ENCODE data around the gene RADIL.

RADIL gene

GRCh38 chr7:4841007-4841784, 42.3 kb downstream of the RADIL start:
- TF ChIP-seq CTCF (IDR thresholded peaks at IDR 0.05; ENCODE audit: low read length, missing control alignments) = no peak

GRCh38 chr7:4840079-4840501, 43.4 kb downstream of the RADIL start:
- H3K4me3 ChIP-seq (replicated peaks; ENCODE audit: low read depth, low read length) = no peak overlapping the region
- no peak for DNase-seq (ENCODE audit: low read depth)
- TF ChIP-seq CTCF (IDR thresholded peaks at IDR 0.05; ENCODE audit: low read length, missing control alignments) = no peak

More at GRCh38 chr7:4841007-4841784, 42.3 kb downstream of the RADIL start:
- no peak overlapping the region for H3K4me3 ChIP-seq (replicated peaks; ENCODE audit: low read depth, low read length)
- no peak for DNase-seq (ENCODE audit: low read depth)

DNA sequence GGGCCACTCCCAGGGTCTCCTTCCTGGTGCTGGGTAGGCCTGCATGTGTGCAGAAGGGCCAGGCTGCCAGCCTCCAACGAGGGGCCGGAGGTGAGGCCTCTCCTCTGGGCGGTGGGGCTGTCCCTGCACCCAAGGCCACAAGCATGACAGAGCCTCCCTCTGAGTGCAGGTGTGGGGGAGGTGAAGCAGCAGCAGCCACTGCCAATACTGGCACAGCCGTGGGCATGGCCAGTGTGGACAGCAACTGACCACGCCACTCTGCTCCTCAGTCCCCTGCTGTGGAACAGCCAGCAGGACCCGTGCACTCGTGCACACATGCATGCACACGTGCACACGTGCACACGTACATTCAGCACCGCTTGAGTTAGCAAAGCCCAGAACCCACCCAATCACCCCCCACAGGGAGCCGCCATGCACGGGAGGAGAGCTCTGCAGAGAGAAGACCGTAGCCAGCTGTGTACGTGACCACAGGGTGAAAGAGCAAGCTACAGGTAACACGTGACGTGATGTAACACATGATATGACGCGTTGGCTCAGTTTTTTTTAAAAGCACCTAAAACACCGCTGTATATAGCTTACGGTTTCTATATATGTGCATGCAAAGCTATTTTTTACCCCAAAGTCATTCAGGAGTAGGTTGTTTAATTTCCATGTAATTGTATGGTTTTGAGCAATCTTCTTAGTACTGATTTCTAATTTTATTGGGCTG, 44.7 kb downstream of the RADIL start:
- TF ChIP-seq CTCF (IDR thresholded peaks at IDR 0.05; ENCODE audit: low read length, missing control alignments) = no peak
- no peak overlapping the region for H3K4me3 ChIP-seq (replicated peaks; ENCODE audit: low read depth, low read length)
- DNase-seq (ENCODE audit: low read depth) = no peak

- no peak for DNase-seq (ENCODE audit: low read depth)
- no peak for TF ChIP-seq CTCF (IDR thresholded peaks at IDR 0.05; ENCODE audit: low read length, missing control alignments)
- H3K4me3 ChIP-seq (replicated peaks; ENCODE audit: low read depth, low read length) = no peak overlapping the region
Measured at GRCh38 chr7:4837803-4838625, 45.5 kb downstream of the RADIL start.

DNA sequence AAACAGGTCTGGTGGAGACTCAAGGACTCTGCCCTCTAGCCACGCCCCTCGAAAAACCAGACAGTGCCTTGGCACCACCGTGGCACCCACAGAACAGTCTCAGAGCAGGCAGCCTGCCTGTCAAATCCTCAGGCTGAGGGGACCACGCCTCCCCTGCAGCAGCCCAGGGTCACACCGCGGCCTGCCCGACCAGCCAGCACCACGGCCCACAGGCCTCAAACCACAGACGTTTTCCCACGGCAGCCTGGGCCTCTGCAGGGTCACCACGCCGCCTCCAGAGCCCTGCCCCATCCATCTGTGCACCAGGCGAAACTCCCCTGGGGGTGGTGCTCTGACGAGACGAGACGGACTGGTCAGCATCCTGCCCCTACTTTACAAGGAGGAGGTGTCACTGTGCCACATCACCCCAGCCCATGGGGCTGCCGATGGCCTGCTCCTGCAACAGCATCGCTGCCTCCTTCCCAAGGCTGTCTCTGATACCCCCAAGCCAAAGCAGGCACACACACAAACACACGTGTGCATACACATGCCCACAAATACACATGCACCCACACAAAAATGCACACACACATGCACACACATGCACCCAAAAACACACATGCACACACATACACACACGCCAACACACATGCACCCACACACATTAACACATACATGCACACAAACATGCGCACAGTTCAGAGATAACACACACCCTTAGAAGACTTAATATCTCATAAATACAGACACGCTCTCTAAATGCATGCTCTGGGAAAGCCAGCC, 46.3 kb downstream of the RADIL start:
- DNase-seq (ENCODE audit: low read depth) = no peak
- H3K4me3 ChIP-seq (replicated peaks; ENCODE audit: low read depth, low read length) = no peak overlapping the region
- TF ChIP-seq CTCF (IDR thresholded peaks at IDR 0.05; ENCODE audit: low read length, missing control alignments) = no peak

DNA sequence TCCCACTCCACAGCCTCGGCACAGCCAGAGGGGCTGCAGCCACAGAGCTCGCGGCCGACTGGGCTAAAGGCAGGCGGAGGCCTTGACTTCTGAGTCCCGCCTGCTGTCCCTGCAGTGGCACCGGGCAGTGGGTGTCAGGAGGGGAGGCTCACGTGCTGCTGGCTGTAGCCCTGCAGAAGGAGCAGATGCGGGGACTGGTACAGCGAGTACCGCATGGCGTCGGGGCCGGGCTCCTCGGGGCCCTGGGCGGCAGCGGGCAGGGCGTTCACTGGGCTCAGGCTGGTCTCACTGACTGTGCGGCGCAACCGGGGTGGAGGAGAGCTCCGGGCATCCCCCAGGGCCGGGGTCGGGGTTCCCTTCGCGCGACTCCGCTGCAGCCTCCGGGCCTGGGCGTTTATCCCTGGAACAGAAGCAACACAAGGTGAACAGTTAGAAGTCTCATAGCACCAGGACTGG, 47.3 kb downstream of the RADIL start:
- no peak for DNase-seq (ENCODE audit: low read depth)
- no peak for TF ChIP-seq CTCF (IDR thresholded peaks at IDR 0.05; ENCODE audit: low read length, missing control alignments)

More for the DNA sequence above, 47.3 kb downstream of the RADIL start:
- no peak overlapping the region for H3K4me3 ChIP-seq (replicated peaks; ENCODE audit: low read depth, low read length)
